ENCODE results near the gene PADI3. TPM values are rescaled to one million over a fixed set of nuclear protein-coding genes. Genes with fewer than 3 reads are reported as not detected.

PADI3 gene
- total and polyA plus RNA-seq, 10 donors, result not detected

DNA sequence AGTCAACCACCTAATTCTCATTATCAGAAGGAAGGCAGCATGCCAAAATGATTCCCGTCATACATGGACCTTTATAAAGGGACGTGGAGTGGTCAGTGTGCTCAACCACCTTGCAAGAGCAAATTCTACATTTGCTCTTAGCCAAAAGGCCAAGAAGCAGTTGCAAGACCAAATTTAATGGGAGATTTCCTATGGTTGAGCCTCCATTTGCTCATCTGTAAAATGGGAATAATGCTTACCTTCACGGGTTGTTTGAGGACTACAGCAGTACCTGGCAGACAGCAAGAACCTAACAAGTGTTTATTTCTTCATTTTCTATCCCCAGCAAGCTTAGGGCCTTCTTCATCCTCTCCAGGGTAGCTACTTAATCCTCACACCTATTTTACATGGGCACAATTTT, 41.7 kb downstream of the PADI3 start:
- peaks cover 0 to 55% (median 0%) of the 10 kb centered on the region in 7 donors for H3K27me3 ChIP-seq (replicated peaks in 1 of 7)
- no peaks in the 10 kb centered on the region for H3K36me3 ChIP-seq
- peaks cover 0 to 20% (median 0%) of the 10 kb centered on the region in 6 donors for H3K4me1 ChIP-seq
- WGBS, 5 donors, result 85 to 98% (median 92%) methylated on average over 3 of the region's 3 CpGs
- H3K27ac ChIP-seq, result no peak overlapping the region
- H3K4me3 ChIP-seq, result no peak overlapping the region
- no peaks in the 10 kb centered on the region for H3K9me3 ChIP-seq
- intact Hi-C loops (cut with DNase I; ENCODE audit: low total_unique reads), result no loop called here
- TF ChIP-seq, protein P1, sequence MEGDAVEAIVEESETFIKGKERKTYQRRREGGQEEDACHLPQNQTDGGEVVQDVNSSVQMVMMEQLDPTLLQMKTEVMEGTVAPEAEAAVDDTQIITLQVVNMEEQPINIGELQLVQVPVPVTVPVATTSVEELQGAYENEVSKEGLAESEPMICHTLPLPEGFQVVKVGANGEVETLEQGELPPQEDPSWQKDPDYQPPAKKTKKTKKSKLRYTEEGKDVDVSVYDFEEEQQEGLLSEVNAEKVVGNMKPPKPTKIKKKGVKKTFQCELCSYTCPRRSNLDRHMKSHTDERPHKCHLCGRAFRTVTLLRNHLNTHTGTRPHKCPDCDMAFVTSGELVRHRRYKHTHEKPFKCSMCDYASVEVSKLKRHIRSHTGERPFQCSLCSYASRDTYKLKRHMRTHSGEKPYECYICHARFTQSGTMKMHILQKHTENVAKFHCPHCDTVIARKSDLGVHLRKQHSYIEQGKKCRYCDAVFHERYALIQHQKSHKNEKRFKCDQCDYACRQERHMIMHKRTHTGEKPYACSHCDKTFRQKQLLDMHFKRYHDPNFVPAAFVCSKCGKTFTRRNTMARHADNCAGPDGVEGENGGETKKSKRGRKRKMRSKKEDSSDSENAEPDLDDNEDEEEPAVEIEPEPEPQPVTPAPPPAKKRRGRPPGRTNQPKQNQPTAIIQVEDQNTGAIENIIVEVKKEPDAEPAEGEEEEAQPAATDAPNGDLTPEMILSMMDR (IDR thresholded peaks at IDR 0.05 in 8 of 11, conservative IDR thresholded peaks at IDR 0.05 in 3 of 11), result no peak
- TF ChIP-seq POLR2A (IDR thresholded peaks at IDR 0.05), result no peak
- TF ChIP-seq POLR2AphosphoS5 (IDR thresholded peaks at IDR 0.05), result no peak
- no peak for DNase-seq

DNA sequence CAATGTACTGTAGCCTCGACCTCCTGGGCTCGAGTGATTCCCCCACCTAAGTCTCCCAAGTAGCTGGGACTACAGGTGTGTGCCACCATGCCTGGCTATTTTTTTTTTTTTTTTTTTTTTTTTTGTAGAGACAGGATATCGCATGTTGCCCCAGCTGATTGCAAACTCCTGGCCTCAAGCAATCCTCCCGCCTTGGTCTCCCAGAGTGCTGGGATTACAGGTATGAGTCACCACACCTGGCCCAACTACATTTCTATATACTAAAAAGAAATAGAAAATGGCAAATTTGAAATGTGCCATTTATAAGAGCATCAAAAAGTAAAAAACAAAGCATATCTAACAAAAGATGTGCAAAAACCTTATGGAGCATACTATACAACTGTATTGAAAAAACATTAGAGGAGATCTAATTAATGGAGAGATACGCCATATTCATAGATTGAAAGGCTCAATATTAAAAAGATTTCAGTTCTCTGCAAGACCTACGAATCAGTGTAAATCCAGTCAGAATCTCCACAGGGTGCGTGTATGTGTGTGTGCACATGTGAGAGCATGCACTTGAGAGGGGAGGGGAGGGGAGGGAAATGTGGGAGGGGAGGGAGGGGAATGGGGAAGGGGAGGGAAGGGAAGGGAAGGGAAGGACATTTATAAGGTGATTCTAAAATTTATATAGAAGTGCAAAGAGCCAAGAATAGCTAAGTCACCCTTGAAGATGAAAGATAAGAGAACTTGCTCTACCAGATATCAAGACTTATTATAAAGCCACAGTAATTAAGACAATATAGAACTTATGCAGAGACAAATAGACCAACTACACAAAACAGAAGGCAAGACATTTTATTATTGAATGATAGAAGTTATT, 43.6 kb downstream of the PADI3 start:
- no peak for DNase-seq
- Histone ChIP-seq H3K36me3 (no peaks in the 10 kb centered on the region), H3K4me3 (no peak overlapping the region), H3K4me1 (peaks cover 0 to 4% (median 0%) of the 10 kb centered on the region in 6 donors), H3K27me3 (replicated peaks in 1 of 7) (peaks cover 0 to 56% (median 0%) of the 10 kb centered on the region in 7 donors), H3K27ac (no peak overlapping the region), H3K9me3 (no peaks in the 10 kb centered on the region)
- no peak for TF ChIP-seq POLR2AphosphoS5 (IDR thresholded peaks at IDR 0.05)
- TF ChIP-seq, protein P1 (IDR thresholded peaks at IDR 0.05 in 8 of 11, conservative IDR thresholded peaks at IDR 0.05 in 3 of 11), result no peak
- TF ChIP-seq POLR2A (IDR thresholded peaks at IDR 0.05), result no peak
- 55 to 64% (median 57%) methylated on average over 7 of the region's 7 CpGs for WGBS, 5 donors
- intact Hi-C loops (cut with DNase I; ENCODE audit: low total_unique reads), result no loop called here

GRCh38 chr1:17293681-17294425, 45.0 kb downstream of the PADI3 start:
- WGBS, 5 donors, result 38 to 55% (median 46%) methylated on average over 14 of the region's 14 CpGs
- TF ChIP-seq POLR2AphosphoS5 (IDR thresholded peaks at IDR 0.05) (no peak), POLR2A (IDR thresholded peaks at IDR 0.05) (no peak)
- TF ChIP-seq, protein P1 (IDR thresholded peaks at IDR 0.05 in 8 of 11, conservative IDR thresholded peaks at IDR 0.05 in 3 of 11), result no peak
- intact Hi-C loops (cut with DNase I; ENCODE audit: low total_unique reads), result no loop called here

DNA sequence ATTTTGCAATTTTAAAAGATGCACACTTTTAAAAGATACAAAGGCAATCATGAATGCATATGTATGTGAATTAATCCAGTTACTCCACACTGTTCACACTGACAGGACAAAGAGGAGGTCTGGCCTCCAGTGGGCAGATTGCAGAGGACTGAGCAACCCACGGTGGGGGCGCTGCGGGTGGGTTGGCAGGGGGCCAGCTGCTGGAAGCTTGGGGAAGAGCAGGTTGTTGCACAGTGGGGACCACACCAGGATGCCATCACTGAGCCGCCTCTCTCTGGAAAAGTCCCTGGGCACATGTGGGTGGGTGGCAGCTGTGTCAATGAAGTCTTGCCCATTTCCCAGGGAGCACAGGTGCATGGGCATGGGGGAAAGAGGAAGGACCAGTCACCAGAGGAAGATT, 46.4 kb downstream of the PADI3 start:
- no peaks in the 10 kb centered on the region for H3K36me3 ChIP-seq
- intact Hi-C loops (cut with DNase I; ENCODE audit: low total_unique reads), result no loop called here
- WGBS, 5 donors, result 56 to 77% (median 58%) methylated on average over 4 of the region's 4 CpGs
- peaks cover 0 to 5% (median under 1%) of the 10 kb centered on the region in 8 donors for H3K9me3 ChIP-seq
- H3K4me3 ChIP-seq, result no peak overlapping the region
- DNase-seq, result peak; percentile 37
- H3K27me3 ChIP-seq (replicated peaks in 1 of 7), result peaks cover 0 to 36% (median 0%) of the 10 kb centered on the region in 7 donors
- TF ChIP-seq, protein P1 (IDR thresholded peaks at IDR 0.05 in 8 of 11, conservative IDR thresholded peaks at IDR 0.05 in 3 of 11), result no peak
- TF ChIP-seq POLR2A (IDR thresholded peaks at IDR 0.05), result no peak
- no peak for TF ChIP-seq POLR2AphosphoS5 (IDR thresholded peaks at IDR 0.05)
- no peak overlapping the region for H3K27ac ChIP-seq
- no peaks in the 10 kb centered on the region for H3K4me1 ChIP-seq

More at GRCh38 chr1:17293681-17294425, 45.0 kb downstream of the PADI3 start:
- no peaks in the 10 kb centered on the region for H3K4me1 ChIP-seq
- H3K36me3 ChIP-seq, result no peaks in the 10 kb centered on the region
- peaks cover 0 to 49% (median 0%) of the 10 kb centered on the region in 7 donors for H3K27me3 ChIP-seq (replicated peaks in 1 of 7)
- H3K4me3 ChIP-seq, result no peak overlapping the region
- DNase-seq, result peak; percentile 27
- peaks cover 0 to 1% (median 0%) of the 10 kb centered on the region in 8 donors for H3K9me3 ChIP-seq
- no peak overlapping the region for H3K27ac ChIP-seq

Data from spleen (tissue), 11 donors.